ENCODE results near the gene AMACR.

The AMACR gene

DNA sequence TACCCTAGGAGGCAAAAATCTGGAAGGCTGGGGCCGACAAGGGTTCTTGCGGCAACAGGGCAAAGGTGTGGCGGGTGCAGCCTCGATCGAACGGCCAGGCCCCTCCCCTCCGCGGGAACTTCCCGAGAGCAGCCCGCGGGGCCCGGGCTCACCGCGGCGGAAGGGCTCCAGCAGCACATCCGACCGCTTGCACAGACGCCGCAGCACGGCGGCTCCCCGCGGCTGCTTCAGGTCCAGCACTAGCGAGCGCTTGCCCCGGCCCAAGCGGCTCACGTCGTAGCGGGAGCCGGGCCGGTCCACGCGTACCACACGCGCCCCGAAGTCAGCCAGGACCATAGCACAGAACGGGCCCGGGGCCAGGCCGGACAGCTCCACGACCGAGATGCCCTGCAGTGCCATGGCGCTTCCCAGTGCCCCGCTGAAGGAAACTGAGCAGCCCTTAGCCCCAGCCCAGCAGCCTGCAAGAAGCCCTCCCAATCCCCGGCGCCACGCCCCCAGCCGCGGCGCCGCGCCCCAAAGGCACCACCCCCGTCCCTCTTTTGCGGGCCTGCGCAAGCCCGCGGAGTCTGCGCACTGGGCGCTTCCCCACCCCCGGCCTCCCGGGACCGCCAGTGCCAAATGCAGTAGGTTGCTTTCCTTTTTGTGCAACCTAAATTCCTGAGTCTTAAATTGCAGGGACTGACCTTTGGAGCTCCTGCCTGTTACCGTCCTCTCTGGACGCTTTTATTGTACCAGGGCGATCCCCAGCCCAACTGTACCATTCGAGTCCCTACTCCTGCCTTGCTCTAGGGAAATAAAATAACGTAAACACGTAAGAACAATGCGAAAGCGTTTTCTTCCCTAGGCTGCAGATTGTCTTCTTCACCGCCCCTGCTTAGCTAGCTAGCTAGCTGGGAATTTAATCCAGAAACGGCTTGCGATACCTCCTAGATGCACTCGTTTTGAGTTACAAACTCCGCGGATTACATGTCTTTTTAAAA is at the start of gene AMACR:
TSS of gene AMACR (minus strand) at position 430 of the 980 bp plus-strand sequence. CDS start at position 399, 31 bp downstream.
- DNase-seq, result peak; percentile 72 to 94

GRCh38 chr5:34057569-34057968 is 49.7 kb upstream of the AMACR start:
- no peak for DNase-seq

GRCh38 chr5:34057118-34057517 is 49.3 kb upstream of the AMACR start:
- no peak for DNase-seq

DNA sequence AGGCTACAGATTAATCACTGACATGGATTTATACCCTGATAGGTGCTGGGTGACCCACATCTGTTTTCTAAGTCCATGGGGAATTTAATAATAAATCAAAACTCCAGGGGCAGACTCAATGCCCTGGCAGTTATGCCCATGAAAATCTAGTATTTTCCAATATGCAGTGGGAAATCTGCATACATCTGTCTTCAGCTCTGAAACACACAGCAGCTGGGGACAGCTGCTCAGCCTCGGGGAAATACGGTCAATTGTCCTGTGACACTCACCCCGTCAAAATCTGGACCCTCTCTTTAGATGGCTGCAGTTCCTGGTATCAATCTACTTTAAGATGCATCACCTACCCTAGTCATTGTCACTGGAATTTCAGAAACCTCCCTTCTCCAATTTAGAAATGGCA is 47.8 kb upstream of the AMACR start:
- DNase-seq, result no peak

DNA sequence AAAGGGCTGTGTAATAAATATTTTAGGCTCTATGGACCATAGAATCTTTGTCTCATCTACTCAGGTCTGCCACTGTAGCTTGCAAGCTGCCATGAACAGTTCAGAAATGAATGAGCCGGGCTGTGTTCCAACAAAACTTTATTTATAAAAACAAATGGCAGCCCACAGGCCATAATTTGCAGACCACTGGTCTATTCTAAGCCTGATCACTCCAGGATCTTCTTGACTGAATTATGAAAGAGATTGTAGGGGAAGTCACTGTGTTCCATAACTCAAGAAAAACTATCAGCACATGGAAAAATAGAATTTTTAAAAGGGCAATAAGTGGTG is 46.5 kb upstream of the AMACR start:
- DNase-seq, result no peak

DNA sequence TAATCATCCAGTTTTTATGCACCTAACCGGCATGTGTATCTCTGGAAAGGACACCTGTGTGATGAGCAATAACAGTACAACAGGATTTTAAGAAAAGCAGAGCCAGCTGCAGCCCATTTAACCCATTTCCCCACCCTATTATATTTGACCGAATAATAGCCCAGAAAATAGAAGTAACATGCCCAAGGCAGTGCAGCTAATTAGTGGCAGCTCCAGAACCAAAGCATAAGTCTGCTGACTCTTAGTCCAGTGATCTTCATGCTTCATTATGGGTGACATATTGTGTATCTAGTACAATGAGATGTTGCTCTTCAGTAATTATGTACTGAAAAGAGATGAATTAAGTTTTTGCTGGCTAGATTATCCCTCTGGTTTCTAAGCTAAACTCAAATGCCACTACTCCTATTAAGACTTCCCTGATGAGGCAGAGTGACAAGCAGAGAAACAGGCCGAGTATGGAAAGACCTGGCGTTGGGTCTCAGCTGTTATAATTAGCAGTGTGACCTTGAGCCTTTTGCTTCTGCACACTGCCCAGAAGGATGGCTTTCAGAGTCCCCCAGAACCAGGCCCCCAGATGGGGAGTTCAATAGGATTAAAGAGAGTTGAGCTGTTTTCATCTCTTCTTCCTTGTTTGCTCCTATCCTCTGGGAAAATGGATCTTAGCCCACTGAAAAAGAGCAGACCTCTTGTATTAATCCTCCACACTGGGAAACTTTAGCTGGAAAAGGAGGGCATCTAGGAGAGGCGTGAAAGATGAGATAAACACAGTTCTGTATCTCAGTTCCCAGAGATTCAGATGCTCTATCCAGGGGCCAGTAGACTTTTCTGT is 45.9 kb upstream of the AMACR start:
- no peak for DNase-seq

- DNase-seq, result no peak
These were observed 45.3 kb upstream of the AMACR start for GRCh38 chr5:34053133-34053532.

GRCh38 chr5:34051374-34051980 is 43.6 kb upstream of the AMACR start:
- DNase-seq, result no peak

DNA sequence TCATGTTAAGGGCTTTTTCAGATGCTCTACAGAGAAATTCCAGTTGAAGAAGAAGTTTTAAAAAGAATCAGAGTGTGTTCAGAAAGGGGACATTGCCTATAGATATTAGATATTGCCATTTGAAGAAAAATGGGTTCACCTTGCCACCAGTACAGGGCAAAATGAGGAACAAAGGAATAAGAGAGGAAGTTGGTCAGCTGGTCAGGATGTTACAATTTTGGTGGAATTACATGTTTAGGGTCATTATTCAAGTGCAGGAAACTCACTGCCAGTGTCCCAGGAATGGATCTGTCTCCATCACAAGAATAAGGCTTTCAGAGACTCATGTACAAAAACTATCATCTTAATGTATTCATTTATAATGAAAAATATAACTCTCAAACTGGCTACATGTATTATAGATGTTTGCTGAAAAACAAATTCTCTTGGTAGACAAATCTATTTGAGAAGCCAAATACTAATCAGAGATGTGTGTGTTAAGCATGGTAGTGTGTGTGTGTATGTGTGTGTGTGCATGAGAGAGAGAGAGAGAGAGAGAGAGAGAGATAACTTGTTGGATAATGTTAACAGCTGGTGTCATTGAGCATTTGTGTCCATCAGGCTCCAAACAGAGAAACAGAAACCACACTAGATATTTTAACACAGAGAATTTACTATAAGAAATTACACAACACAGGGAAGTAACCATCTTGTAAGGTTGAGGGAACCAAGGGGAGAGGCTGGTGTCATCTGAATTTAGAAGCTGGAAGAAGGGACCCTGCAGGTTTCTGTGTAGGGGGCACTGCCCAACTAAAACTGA is 40.1 kb upstream of the AMACR start:
- DNase-seq, result no peak

DNA sequence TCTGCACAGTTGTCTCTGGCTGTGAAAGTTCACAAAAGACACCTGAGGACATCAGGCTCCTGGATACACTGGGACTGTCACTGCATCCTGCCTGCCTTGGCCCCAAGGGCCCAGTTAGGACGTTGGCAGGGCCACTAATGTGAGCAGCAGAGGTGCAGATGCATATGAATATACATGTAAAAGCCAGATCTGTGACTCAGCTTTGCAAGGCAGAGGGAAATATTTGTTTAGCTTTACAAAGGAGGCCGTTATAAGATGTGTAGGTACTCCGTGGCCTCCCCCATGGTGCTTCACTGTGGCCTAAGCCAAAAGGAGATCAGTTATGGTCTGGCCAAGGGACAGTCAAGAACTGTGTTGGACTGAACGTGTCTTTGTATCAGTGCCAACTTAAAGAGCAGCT is 39.3 kb upstream of the AMACR start:
- DNase-seq, result peak in 1 of 2 experiments; percentile 41

- no peak for DNase-seq
These were observed 38.1 kb upstream of the AMACR start for GRCh38 chr5:34045996-34046395.

DNA sequence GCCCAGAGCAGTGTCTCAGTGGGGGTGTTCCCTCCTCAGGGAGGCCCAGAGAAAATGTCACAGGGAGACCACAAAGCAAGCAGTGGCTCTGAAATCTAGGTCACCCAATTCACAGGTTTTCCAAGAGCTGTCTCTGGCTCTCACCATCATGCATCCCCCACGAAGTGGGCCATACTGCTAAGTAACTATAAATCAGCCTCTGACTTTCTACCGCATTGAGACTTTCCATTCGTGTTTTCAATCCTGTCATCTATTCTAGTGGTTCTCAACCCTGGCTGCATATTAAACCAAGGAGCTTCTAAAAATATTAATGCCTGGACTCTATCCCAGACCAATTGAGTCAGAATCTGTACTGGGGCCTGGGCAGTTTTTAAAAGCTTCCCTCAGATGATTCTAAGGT is 37.2 kb upstream of the AMACR start:
- no peak for DNase-seq

- peak; percentile 87 to 91 for DNase-seq
These were observed 35.4 kb upstream of the AMACR start, which contains the start of gene C1QTNF3 for GRCh38 chr5:34043099-34043876. TSS of gene C1QTNF3 (minus strand) at chr5:34043213. CDS start at chr5:34043125, 88 bp downstream.

- no peak for DNase-seq
These were observed 34.5 kb upstream of the AMACR start for GRCh38 chr5:34042321-34042720.

GRCh38 chr5:34041247-34041972 is 33.6 kb upstream of the AMACR start:
- no peak for DNase-seq

DNA sequence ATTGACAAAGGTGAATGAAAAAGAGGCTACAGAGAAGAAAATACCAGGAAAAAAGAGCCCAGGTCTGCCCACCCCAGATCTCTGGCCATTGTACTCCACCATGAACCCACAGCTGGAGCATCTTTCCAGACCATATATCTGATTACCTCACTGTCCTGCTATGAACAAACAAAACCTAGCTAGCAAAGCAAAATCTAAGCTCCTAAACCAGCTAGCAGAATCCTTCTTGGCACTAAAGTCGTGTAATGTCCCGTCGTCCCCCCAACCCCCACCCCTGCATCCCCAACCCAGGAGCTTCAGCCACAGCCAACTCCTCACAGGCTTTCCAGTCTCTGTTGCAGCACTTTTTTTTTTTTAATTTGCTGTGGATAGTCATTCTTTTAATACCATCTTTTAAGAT is 32.6 kb upstream of the AMACR start:
- DNase-seq, result no peak

- no peak for DNase-seq
These were observed 31.7 kb upstream of the AMACR start for GRCh38 chr5:34039398-34040157.

GRCh38 chr5:34038838-34039237 is 31.0 kb upstream of the AMACR start:
- no peak for DNase-seq

DNA sequence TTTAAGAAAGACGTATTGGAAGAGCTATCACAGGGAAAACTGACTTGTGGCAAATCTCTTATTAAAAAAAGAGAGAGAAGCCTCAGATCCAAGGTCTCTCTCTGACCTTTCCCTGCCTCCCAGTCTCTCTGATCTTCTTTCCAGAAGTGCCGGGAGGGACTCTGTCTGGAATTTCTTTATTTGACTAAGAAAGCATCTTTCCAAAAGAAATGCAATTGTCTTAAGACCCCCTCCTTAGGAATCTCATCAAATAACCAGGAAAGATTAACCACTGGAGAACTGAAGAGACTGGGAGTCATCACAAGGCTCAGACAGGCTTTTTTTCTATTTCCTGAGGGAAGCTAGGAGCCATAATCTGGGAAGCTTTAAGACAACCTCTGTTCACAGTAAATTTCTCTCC is 30.5 kb upstream of the AMACR start:
- no peak for DNase-seq

DNA sequence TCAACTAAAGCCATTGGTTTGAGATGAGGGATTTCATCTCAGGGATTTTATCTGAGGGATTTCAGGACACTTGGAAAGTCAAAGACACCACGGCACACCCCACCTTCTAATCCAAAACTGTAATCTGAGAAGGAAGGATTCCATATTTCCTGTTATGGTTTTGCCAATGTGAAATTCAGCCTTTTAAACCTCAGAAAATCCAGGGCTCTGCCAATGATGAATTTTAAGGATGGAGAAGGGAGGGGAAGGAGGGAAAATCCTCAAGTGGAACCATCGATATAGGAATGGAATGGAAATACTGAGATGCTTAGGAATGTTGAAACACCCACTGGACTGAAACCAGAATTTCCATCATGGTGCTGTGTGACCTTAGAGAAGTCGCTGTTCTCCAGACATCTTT is 29.9 kb upstream of the AMACR start:
- DNase-seq, result no peak
